ENCODE measurements around the gene ABCD3. TPM values are rescaled to one million over a fixed set of nuclear protein-coding genes. Genes with fewer than 3 reads are reported as not detected.
"Not testable (repeated sequence)": the region's sequence is repeated elsewhere in the genome, so short reads cannot be mapped to it uniquely, and the experiment has no call there.

ABCD3 gene
- total RNA-seq (65.1 TPM), polyA plus RNA-seq (ENCODE audit: insufficient read depth, low read depth, low replicate concordance) (43.2 TPM)
- long read RNA-seq, donor 1, full-length matches to known transcripts, result 5 of 19 reads
- long read RNA-seq, donor 1, partial matches to known transcripts, result 14 of 19 reads
- long read RNA-seq, donor 1, other reads (novel, unspliced or antisense), result 0 of 19 reads
- long read RNA-seq, donor 2, full-length matches to known transcripts, result 3 of 16 reads
- long read RNA-seq, donor 2, partial matches to known transcripts, result 13 of 16 reads
- long read RNA-seq, donor 2, other reads (novel, unspliced or antisense), result 0 of 16 reads
- long read RNA-seq, donor 3, partial matches to known transcripts, result 7 of 11 reads
- long read RNA-seq, donor 3, other reads (novel, unspliced or antisense), result 0 of 11 reads
- long read RNA-seq, donor 4, partial matches to known transcripts, result 0 of 5 reads
- long read RNA-seq, donor 4, other reads (novel, unspliced or antisense), result 0 of 5 reads
- long read RNA-seq, donor 5, result 0 reads
- long read RNA-seq, donor 6, partial matches to known transcripts, result 9 of 14 reads
- long read RNA-seq, donor 6, other reads (novel, unspliced or antisense), result 0 of 14 reads
- long read RNA-seq, donor 7, transcript ABCD3-202 (23 exons, 3,538 nt), result major isoform, 46 of 51 reads
- long read RNA-seq, donor 7, partial matches to known transcripts, result 3 of 51 reads
- long read RNA-seq, donor 7, other reads (novel, unspliced or antisense), result 2 of 51 reads
- long read RNA-seq, donor 8, transcript ABCD3-202 (23 exons, 3,538 nt), result major isoform, 5 of 19 reads
- long read RNA-seq, donor 8, partial matches to known transcripts, result 14 of 19 reads
- long read RNA-seq, donor 8, other reads (novel, unspliced or antisense), result 0 of 19 reads
- long read RNA-seq, donor 9, transcript ABCD3-202 (23 exons, 3,538 nt), result major isoform, 5 of 5 reads
- long read RNA-seq, donor 9, partial matches to known transcripts, result 0 of 5 reads
- long read RNA-seq, donor 9, other reads (novel, unspliced or antisense), result 0 of 5 reads
- long read RNA-seq, donor 10, transcript ABCD3-202 (23 exons, 3,538 nt), result major isoform, 6 of 6 reads
- long read RNA-seq, donor 10, partial matches to known transcripts, result 0 of 6 reads
- long read RNA-seq, donor 10, other reads (novel, unspliced or antisense), result 0 of 6 reads

- Histone ChIP-seq H3K9ac (ENCODE audit: low read length in 3 of 3) (peak within 1 kb of the TSS; percentile 76 to 91 (median 77)), H3K4me1 (ENCODE audit: control insufficient read depth in 2 of 3, insufficient read depth in 2 of 3, low read depth in 1 of 3, low read length in 3 of 3) (peaks cover 0 to 22% (median 4%) of the 10 kb centered on the region in 3 donors), H3K36me3 (ENCODE audit: control insufficient read depth in 2 of 3, insufficient read depth in 3 of 3, low read length in 3 of 3) (no peaks in the 10 kb centered on the region), H3K9me3 (ENCODE audit: control insufficient read depth in 2 of 3, insufficient read depth in 1 of 3, low read length in 3 of 3) (no peaks in the 10 kb centered on the region), H3K4me3 (ENCODE audit: low read length in 3 of 3) (peak within 1 kb of the TSS; percentile 88 to 92 (median 92)), H3K27ac (ENCODE audit: low read depth in 2 of 2, low read length in 2 of 2) (peak within 1 kb of the TSS; percentile 80 to 84), H3K27me3 (ENCODE audit: control insufficient read depth, insufficient read depth, low read length) (no peaks in the 10 kb centered on the region)
- no peak for TF ChIP-seq CTCF (IDR thresholded peaks at IDR 0.05; ENCODE audit: borderline replicate concordance, extremely low read depth, insufficient read depth)
- DNase-seq (peak; percentile 98 to 99 (median 99)), FAIRE-seq (no peak)
- intact Hi-C loops (cut with DNase I), result no loop called here
These were observed at the start of gene ABCD3 for GRCh38 chr1:94417978-94418663. TSS of gene ABCD3 (plus strand) at chr1:94418389. CDS start at chr1:94418479, 90 bp downstream.

GRCh38 chr1:94372771-94373170, 45.4 kb upstream of the ABCD3 start:
- H3K4me3 ChIP-seq (ENCODE audit: low read length in 3 of 3); H3K27ac ChIP-seq (ENCODE audit: low read depth in 2 of 2, low read length in 2 of 2); FAIRE-seq; H3K9me3 ChIP-seq (ENCODE audit: control insufficient read depth in 2 of 3, insufficient read depth in 1 of 3, low read length in 3 of 3); H3K36me3 ChIP-seq (ENCODE audit: control insufficient read depth in 2 of 3, insufficient read depth in 3 of 3, low read length in 3 of 3); intact Hi-C loops (cut with DNase I); H3K27me3 ChIP-seq (ENCODE audit: control insufficient read depth, insufficient read depth, low read length); H3K4me1 ChIP-seq (ENCODE audit: control insufficient read depth in 2 of 3, insufficient read depth in 2 of 3, low read depth in 1 of 3, low read length in 3 of 3); DNase-seq; H3K9ac ChIP-seq (ENCODE audit: low read length in 3 of 3): not testable (repeated sequence)

GRCh38 chr1:94373311-94373710, 44.9 kb upstream of the ABCD3 start:
- H3K9ac ChIP-seq (ENCODE audit: low read length in 3 of 3); DNase-seq; H3K9me3 ChIP-seq (ENCODE audit: control insufficient read depth in 2 of 3, insufficient read depth in 1 of 3, low read length in 3 of 3); H3K4me1 ChIP-seq (ENCODE audit: control insufficient read depth in 2 of 3, insufficient read depth in 2 of 3, low read depth in 1 of 3, low read length in 3 of 3); H3K27me3 ChIP-seq (ENCODE audit: control insufficient read depth, insufficient read depth, low read length); H3K36me3 ChIP-seq (ENCODE audit: control insufficient read depth in 2 of 3, insufficient read depth in 3 of 3, low read length in 3 of 3); H3K4me3 ChIP-seq (ENCODE audit: low read length in 3 of 3); intact Hi-C loops (cut with DNase I); H3K27ac ChIP-seq (ENCODE audit: low read depth in 2 of 2, low read length in 2 of 2); FAIRE-seq: not testable (repeated sequence)

- H3K36me3 ChIP-seq (ENCODE audit: control insufficient read depth in 2 of 3, insufficient read depth in 3 of 3, low read length in 3 of 3); DNase-seq; FAIRE-seq; H3K27me3 ChIP-seq (ENCODE audit: control insufficient read depth, insufficient read depth, low read length); H3K27ac ChIP-seq (ENCODE audit: low read depth in 2 of 2, low read length in 2 of 2); H3K4me3 ChIP-seq (ENCODE audit: low read length in 3 of 3); H3K9ac ChIP-seq (ENCODE audit: low read length in 3 of 3); H3K9me3 ChIP-seq (ENCODE audit: control insufficient read depth in 2 of 3, insufficient read depth in 1 of 3, low read length in 3 of 3); H3K4me1 ChIP-seq (ENCODE audit: control insufficient read depth in 2 of 3, insufficient read depth in 2 of 3, low read depth in 1 of 3, low read length in 3 of 3); intact Hi-C loops (cut with DNase I): not testable (repeated sequence)
These were observed 42.5 kb upstream of the ABCD3 start for GRCh38 chr1:94375666-94376065.

GRCh38 chr1:94378493-94378892, 39.7 kb upstream of the ABCD3 start:
- H3K4me1 ChIP-seq (ENCODE audit: control insufficient read depth in 2 of 3, insufficient read depth in 2 of 3, low read depth in 1 of 3, low read length in 3 of 3); H3K9me3 ChIP-seq (ENCODE audit: control insufficient read depth in 2 of 3, insufficient read depth in 1 of 3, low read length in 3 of 3); H3K36me3 ChIP-seq (ENCODE audit: control insufficient read depth in 2 of 3, insufficient read depth in 3 of 3, low read length in 3 of 3); H3K27me3 ChIP-seq (ENCODE audit: control insufficient read depth, insufficient read depth, low read length); DNase-seq; FAIRE-seq; H3K9ac ChIP-seq (ENCODE audit: low read length in 3 of 3); intact Hi-C loops (cut with DNase I); H3K27ac ChIP-seq (ENCODE audit: low read depth in 2 of 2, low read length in 2 of 2); H3K4me3 ChIP-seq (ENCODE audit: low read length in 3 of 3): not testable (repeated sequence)
